GM21723 (cell line): ENCODE results near the gene NPIPA5.
"Not testable (repeated sequence)": the region's sequence is repeated elsewhere in the genome, so short reads cannot be mapped to it uniquely, and the experiment has no call there.

Experiments
- ATAC-seq: cut with Tn5 transposase; IDR thresholded peaks from one replicate; pipeline ENCODE4 v1.9.1; 2021; ENCODE audit warnings: mild to moderate bottlenecking, moderate library complexity; ENCODE audit not compliant: unreplicated experiment

Gene NPIPA5

DNA sequence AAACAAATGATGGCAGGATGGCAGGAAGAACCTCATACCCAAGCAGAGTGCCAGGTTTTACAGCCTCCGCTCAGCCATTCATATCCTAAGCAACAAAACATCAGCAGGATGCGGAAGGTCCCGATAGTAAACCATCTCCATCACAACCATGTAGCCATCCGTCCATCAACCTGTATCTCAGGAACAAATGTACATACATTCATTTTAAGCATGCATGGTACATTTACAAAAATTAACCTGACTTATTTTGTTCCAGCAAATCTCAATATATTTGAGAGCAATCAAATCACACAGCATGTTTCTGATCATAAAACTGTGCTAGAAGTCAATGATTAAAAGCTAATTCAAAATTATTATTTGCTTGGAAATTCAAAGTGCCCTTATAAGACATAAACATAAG is at the start of gene NPIPA5:
NPIPA5 (minus strand) TSS at position 101 of the 400 bp plus-strand sequence; CDS start at position 101, 0 bp downstream.
- ATAC-seq: not testable (repeated sequence)

- no peak for ATAC-seq
Measured at GRCh38 chr16:15427648-15428239, 49.6 kb upstream of the NPIPA5 start.

- ATAC-seq: no peak
Measured at GRCh38 chr16:15426796-15427195, 48.7 kb upstream of the NPIPA5 start.

GRCh38 chr16:15425861-15426260 is 47.8 kb upstream of the NPIPA5 start:
- no peak for ATAC-seq

DNA sequence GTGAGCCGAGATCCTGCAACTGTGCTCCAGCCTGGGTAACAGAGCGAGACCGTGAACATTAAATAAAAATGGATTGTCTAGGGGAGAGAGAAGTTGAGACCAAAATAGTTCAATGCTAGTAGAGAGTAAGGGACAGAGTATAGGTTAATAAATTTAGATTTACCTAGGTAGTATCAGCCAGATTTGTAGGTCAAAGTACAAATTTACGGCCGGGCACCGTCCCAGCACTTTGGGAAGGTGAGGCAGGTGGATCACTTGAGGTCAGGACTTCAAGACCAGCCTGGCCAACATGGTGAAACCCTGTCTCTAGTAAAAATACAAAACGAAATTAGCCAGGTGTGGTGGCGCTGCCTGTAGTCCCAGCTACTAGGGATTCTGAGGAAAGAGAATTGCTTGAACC is 44.1 kb upstream of the NPIPA5 start:
- no peak for ATAC-seq

GRCh38 chr16:15421696-15422095 is 43.6 kb upstream of the NPIPA5 start:
- ATAC-seq: not testable (repeated sequence)

GRCh38 chr16:15418206-15418605 is 40.1 kb upstream of the NPIPA5 start:
- no peak for ATAC-seq

DNA sequence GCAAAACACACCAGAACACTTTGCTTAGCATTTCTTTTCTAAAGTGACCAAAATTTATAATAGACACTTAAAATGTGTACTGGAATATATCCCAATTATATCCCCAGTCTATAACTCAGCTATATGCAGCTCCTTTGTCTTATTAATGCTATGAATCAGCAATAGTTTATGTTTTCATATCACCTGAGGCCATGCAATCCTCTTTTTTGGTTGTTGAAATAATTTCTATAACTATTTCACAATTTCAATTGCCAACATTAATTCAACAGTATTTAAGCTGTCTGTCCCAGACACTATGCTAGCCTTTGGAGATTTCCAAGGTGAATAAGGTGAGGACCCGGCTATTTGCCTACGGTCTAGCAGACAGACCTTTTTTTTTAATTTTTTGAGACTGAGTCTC is 39.1 kb upstream of the NPIPA5 start:
- ATAC-seq: no peak

GRCh38 chr16:15415511-15415985 is 37.5 kb upstream of the NPIPA5 start:
- no peak for ATAC-seq

DNA sequence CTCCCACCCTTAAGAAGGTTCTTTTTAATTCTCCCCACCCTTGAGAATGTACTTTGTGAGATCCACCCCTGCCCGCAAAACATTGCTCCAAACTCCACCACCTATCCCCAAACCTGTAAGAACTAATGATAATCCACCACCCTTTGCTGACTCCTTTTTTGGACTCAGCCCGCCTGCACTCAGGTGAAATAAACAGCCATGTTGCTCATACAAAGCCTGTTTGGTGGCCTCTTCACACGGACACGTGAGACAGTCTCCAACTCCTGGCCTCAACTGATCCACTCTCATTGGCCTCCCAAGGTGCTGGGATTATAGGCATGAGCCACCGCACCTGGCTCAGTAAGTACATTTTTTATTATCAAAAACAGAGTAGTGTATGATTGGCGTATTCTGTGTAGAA is 31.4 kb upstream of the NPIPA5 start:
- not testable (repeated sequence) for ATAC-seq

- not testable (repeated sequence) for ATAC-seq
Measured at GRCh38 chr16:15407756-15408155, 29.7 kb upstream of the NPIPA5 start.

DNA sequence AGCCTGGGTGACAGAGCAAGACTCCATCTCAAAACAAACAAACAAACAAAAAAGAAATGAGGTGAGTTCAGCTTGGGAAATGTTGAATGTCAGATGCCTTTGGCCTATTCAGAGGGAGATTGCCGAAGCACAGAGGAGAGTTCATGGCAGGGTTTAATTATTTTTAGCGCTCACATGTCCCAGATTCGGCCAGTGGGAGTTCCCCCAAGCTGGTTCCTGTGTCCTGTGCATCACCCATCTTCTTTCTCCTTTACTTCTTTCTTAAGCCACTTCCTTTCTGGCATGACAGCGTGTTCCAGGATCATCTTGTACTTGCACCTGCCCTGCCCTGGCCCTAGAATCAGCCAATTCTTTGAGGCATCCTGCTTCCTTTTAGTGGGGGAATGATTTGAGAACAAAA is 26.7 kb upstream of the NPIPA5 start:
- ATAC-seq: no peak

GRCh38 chr16:15404091-15404490 is 26.0 kb upstream of the NPIPA5 start:
- ATAC-seq: not testable (repeated sequence)

DNA sequence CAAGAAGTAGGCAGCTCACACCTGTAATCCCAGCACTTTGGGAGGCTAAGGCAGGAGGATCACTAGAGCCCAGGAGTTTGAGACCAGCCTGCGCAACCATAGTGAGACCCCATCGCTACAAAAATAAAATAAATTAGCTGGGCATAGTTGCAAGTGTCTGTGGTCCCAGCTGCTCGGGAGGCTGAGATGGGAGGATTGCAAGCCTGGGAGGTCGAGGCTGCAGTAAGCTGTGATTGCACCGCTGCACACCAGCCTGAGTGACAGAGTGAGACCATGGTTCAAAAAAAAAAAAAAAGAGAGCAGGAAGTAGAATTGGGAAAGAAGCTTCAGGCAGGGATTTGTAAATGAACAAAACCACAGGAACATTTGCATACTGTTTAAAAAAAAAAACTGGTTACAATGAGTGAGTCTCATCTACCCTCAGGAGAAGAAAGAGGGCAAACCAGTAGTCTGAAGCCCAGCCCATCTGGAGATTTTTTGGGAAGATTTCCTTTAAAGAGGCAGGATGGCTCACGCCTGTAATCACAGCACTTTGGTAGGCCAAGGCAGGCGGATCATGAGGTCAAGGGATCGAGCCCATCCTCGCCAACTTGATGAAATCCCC is 25.4 kb upstream of the NPIPA5 start:
- ATAC-seq: no peak

DNA sequence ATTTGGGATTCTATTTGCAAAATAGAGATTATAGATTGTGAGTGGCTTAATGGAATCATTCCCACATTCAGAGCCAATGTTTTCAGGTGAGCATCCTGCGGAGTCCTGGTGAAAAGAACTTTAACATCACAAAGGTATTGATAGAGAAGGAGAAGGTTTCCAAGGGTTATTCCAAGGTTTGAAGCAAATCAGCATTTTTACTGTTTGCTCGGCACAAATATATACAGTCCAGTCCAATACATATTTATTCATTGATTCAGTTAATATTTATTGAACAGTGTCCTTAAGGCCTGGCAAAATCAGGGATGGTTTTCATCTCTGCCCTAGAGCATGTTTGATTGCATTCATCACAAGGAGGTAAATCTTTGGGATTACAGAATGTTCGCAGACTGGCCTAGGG is 23.9 kb upstream of the NPIPA5 start:
- ATAC-seq: no peak

GRCh38 chr16:15400314-15400713 is 22.2 kb upstream of the NPIPA5 start:
- not testable (repeated sequence) for ATAC-seq

GRCh38 chr16:15399317-15399716 is 21.2 kb upstream of the NPIPA5 start:
- no peak for ATAC-seq

- no peak for ATAC-seq
Measured at GRCh38 chr16:15398618-15399316, 20.7 kb upstream of the NPIPA5 start.

DNA sequence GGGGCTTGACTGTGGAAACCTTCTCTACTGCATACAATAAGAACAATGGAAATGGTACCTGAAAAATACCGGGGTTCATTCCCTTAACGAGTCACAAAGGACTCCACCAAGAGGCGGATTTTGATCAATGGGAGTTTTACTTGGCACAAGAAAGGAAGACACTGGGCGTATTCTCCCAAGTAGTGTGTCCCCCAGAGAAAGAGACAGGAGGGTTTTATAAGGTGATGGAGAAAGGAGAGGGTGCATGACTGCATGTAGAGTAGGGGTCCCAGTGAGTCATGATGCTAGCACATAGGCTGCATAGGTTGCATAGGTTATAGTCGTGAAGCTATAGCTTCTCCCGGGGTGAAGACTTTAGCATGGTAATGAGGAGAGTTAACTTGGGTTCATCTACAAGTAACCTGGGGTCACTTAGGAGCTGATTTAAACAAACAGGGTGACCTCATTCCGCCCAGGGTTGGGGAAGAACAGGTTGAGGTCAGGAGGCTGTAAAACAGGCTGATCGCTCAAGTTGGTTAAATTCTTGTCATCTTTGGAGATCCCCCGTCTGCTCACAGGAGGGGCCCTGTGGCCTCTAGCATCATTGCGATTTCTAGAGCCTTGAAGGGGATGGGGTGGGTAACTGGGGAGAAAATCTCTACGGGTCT is 19.0 kb upstream of the NPIPA5 start:
- ATAC-seq: no peak

- ATAC-seq: not testable (repeated sequence)
Measured at GRCh38 chr16:15396509-15396829, 18.4 kb upstream of the NPIPA5 start.

DNA sequence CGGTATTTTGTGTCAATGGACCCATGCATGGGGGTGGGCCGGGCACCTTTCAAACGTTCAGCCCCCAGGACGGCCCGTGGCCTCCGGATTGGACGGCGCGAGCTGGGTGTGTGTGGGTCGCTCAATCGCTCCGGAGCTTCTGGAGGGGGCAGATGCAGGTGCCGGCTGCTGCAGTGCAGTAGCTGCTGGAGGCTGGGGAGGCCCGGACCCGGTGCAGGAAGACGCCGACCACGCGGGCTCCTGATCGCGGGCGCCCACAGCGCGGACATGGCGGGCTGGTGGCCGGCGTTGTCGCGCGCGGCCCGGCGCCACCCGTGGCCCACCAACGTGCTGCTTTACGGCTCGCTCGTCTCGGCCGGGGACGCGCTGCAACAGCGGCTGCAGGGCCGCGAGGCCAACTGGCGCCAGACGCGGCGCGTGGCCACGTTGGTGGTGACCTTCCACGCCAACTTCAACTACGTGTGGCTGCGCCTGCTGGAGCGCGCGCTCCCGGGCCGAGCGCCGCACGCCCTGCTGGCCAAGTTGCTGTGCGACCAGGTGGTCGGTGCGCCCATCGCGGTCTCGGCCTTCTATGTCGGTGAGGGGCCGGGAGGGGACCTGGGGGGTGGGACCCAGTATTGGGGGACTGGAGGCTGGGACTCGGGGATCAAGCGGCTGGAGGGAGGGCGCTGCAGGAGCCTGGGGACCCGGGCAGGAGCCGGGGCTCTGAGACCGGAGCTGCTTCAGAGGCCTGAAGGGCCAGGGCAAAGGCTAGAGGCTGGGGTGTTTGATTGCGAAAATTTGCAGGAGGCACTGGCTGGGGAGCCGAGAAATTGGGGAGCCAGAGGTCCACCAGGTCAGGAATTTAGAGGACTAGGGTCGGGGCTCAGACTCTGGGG is 17.8 kb upstream of the NPIPA5 start, which contains the start of gene MPV17L:
MPV17L (plus strand) TSS at position 124 of the 878 bp plus-strand sequence; CDS start at position 268, 144 bp downstream.
- not testable (repeated sequence) for ATAC-seq
